DOHH2 (cell line): ENCODE results near the gene SLC35F6.

ENCODE experiments used
- H3F3A ChIP-seq: fragments of 200-600 bp; sonication (generic), shearing (Covaris generic); 2 replicates; pipeline ENCODE4 v1.6.0; 2016; ENCODE audit warnings: antibody characterized with exemption, mild to moderate bottlenecking; ENCODE audit not compliant: control insufficient read depth, insufficient read depth
- H3K27ac ChIP-seq: fragments of 200-600 bp; sonication (generic); 2 replicates; pipeline ENCODE4 v1.5.1; 2014; ENCODE audit warnings: low read depth, mild to moderate bottlenecking, low read length, moderate library complexity
- H3K27me3 ChIP-seq: fragments of 200-600 bp; sonication (generic); 2 replicates; pipeline ENCODE4 v1.6.1; 2014; ENCODE audit warnings: mild to moderate bottlenecking, low read length, mixed read lengths; ENCODE audit not compliant: control insufficient read depth
- H3K36me3 ChIP-seq: fragments of 200-600 bp; sonication (generic); 2 replicates; pipeline ENCODE4 v1.6.1; 2014; ENCODE audit warnings: mild to moderate bottlenecking, low read length, moderate library complexity, mixed read lengths; ENCODE audit not compliant: control insufficient read depth
- H3K4me1 ChIP-seq: fragments of 200-600 bp; sonication (generic); 2 replicates; pipeline ENCODE4 v1.6.1; 2014; ENCODE audit warnings: mild to moderate bottlenecking, low read length, mixed read lengths; ENCODE audit not compliant: control insufficient read depth
- H3K4me2 ChIP-seq: fragments of 200-600 bp; sonication (generic); 2 replicates; pipeline ENCODE4 v1.6.0; 2014; ENCODE audit warnings: mild to moderate bottlenecking, low read length, moderate library complexity
- H3K4me3 ChIP-seq: fragments of 200-600 bp; sonication (generic); 2 replicates; pipeline ENCODE4 v1.5.1; 2014; ENCODE audit warnings: mild to moderate bottlenecking, low read length, mixed read lengths
- H3K79me2 ChIP-seq: fragments of 200-600 bp; sonication (generic); 2 replicates; pipeline ENCODE4 v1.6.1; 2014; ENCODE audit warnings: mild to moderate bottlenecking, low read length, mixed read lengths; ENCODE audit not compliant: control insufficient read depth
- H3K9me2 ChIP-seq: fragments of 200-600 bp; sonication (generic); replicated peaks from 2 replicates; pipeline ENCODE4 v1.6.1; 2014; ENCODE audit warnings: mild to moderate bottlenecking, low read length, mixed read lengths; ENCODE audit not compliant: control insufficient read depth
- H3K9me3 ChIP-seq: fragments of 200-600 bp; sonication (generic); 2 replicates; pipeline ENCODE4 v1.6.1; 2014; ENCODE audit warnings: antibody characterized with exemption, low read length, mixed read lengths; ENCODE audit not compliant: control insufficient read depth, insufficient read depth
- H4K20me1 ChIP-seq: fragments of 200-600 bp; sonication (generic); 2 replicates; pipeline ENCODE4 v1.6.0; 2014; ENCODE audit warnings: low read depth, mild to moderate bottlenecking, antibody characterized with exemption, low read length, moderate library complexity; ENCODE audit not compliant: control insufficient read depth, insufficient read depth
- CTCF ChIP-seq: fragments of 200-600 bp; sonication (generic); IDR thresholded peaks from one replicate; pipeline ENCODE4 v1.5.1; 2014; ENCODE audit warnings: antibody characterized with exemption, mild to moderate bottlenecking, low read depth, low read length; ENCODE audit not compliant: poor library complexity, severe bottlenecking
- EZH2phosphoT487 ChIP-seq: fragments of 200-600 bp; sonication (generic); IDR thresholded peaks from 2 replicates; pipeline ENCODE4 v1.6.1; 2017; ENCODE audit warnings: borderline replicate concordance, mild to moderate bottlenecking, antibody characterized with exemption, low read length, moderate library complexity, mixed read lengths

SLC35F6 gene

GRCh38 chr2:26818255-26818654, 54.2 kb downstream of the SLC35F6 start:
- Histone ChIP-seq H3K27me3 (no peaks in the 10 kb centered on the region), H3K79me2 (no peaks in the 10 kb centered on the region), H3K27ac (no peak overlapping the region), H3K4me3 (no peak overlapping the region), H3K4me2 (no peak overlapping the region), H4K20me1 (no peaks in the 10 kb centered on the region), H3K9me2 (no peaks in the 10 kb centered on the region), H3K36me3 (no peaks in the 10 kb centered on the region), H3K4me1 (no peaks in the 10 kb centered on the region), H3K9me3 (no peaks in the 10 kb centered on the region), H3F3A (no peaks in the 10 kb centered on the region)
- TF ChIP-seq CTCF = no peak
- TF ChIP-seq EZH2phosphoT487 = no peak

GRCh38 chr2:26818972-26819371, 54.9 kb downstream of the SLC35F6 start:
- no peaks in the 10 kb centered on the region for H3K4me1 ChIP-seq
- no peak overlapping the region for H3K4me3 ChIP-seq
- no peak overlapping the region for H3K27ac ChIP-seq
- no peaks in the 10 kb centered on the region for H3K36me3 ChIP-seq
- H3K9me2 ChIP-seq = no peaks in the 10 kb centered on the region
- no peak for TF ChIP-seq CTCF
- no peak for TF ChIP-seq EZH2phosphoT487
- H3F3A ChIP-seq = no peaks in the 10 kb centered on the region
- no peaks in the 10 kb centered on the region for H4K20me1 ChIP-seq
- no peaks in the 10 kb centered on the region for H3K9me3 ChIP-seq
- no peak overlapping the region for H3K4me2 ChIP-seq
- no peaks in the 10 kb centered on the region for H3K79me2 ChIP-seq
- no peaks in the 10 kb centered on the region for H3K27me3 ChIP-seq

DNA sequence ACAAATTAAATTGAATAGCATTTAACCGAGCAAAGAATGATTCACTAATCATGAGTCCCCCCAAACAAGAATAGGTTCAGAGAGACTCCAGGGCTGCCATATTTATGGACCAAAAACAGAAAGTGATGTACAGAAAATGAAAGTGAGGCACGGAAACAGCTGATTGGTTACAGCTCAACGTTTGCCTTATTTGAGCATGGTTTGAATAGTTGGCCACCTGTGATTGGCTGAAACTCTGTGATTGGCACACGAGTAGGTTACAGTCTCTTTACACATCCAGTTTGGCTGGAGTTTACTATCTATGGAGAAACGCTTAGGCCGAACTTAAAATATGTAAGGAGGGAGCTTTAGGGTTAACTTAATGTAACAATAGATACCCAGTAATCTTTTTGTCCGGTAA, 56.8 kb downstream of the SLC35F6 start:
- Histone ChIP-seq H4K20me1 (no peaks in the 10 kb centered on the region), H3K4me3 (no peak overlapping the region), H3K4me1 (no peaks in the 10 kb centered on the region), H3K79me2 (no peaks in the 10 kb centered on the region), H3K27me3 (0 out of 2 replicates have a peak, but pooled peaks cover 2% of the 10 kb centered on the region), H3K9me2 (no peaks in the 10 kb centered on the region), H3K9me3 (no peaks in the 10 kb centered on the region), H3F3A (no peaks in the 10 kb centered on the region), H3K27ac (no peak overlapping the region), H3K36me3 (no peaks in the 10 kb centered on the region), H3K4me2 (no peak overlapping the region)
- TF ChIP-seq EZH2phosphoT487 (no peak), CTCF (no peak)

- Histone ChIP-seq H3K79me2 (no peaks in the 10 kb centered on the region), H3K9me3 (no peaks in the 10 kb centered on the region), H3K36me3 (no peaks in the 10 kb centered on the region), H3K4me1 (no peaks in the 10 kb centered on the region), H3K9me2 (no peaks in the 10 kb centered on the region), H4K20me1 (no peaks in the 10 kb centered on the region), H3K27me3 (0 out of 2 replicates have a peak, but pooled peaks cover 2% of the 10 kb centered on the region), H3K4me2 (no peak overlapping the region), H3F3A (no peaks in the 10 kb centered on the region), H3K27ac (no peak overlapping the region), H3K4me3 (no peak overlapping the region)
- TF ChIP-seq EZH2phosphoT487 = no peak
- TF ChIP-seq CTCF = no peak
These were observed 58.8 kb downstream of the SLC35F6 start for GRCh38 chr2:26822877-26823276.
